K562 (cell line): ENCODE results near the gene TFDP1. TPM values are rescaled to one million over a fixed set of nuclear protein-coding genes. Genes with fewer than 3 reads are reported as not detected.

Experiments used
- ATAC-seq: fragments of 200-7000 bp; cut with Tn5 transposase; 3 replicates; pipeline ENCODE4 v1.9.1; 2020; ENCODE audit warnings: moderate library complexity
- BruUV-seq: library from RNA; stranded (reverse); fragments of 400-500 nt; replicated peaks from 2 replicates; lab custom pipeline; 2021; lab: Mats Ljungman, UMichigan
- CTCF ChIA-PET: fragments of 300-600 bp; formaldehyde crosslinking; extraction: SDS; loops from one replicate; lab custom pipeline; 2021; ENCODE audit warnings: low intra/inter-chr PET ratio; lab: Yijun Ruan, JAX
- POLR2A ChIA-PET: fragments of 300-600, 350-650 bp; sonication (Branson Sonifier 250); formaldehyde crosslinking; extraction: SDS; loops from one replicate; lab custom pipeline; 2021; ENCODE audit warnings: antibody characterized with exemption, inconsistent platforms; lab: Yijun Ruan, JAX
- DNase-seq, 4 experiments: peaks; one replicate each; pipeline versions ENCODE4 v3.0.0 to v3.0.0-alpha.2; 2011 to 2018; ENCODE audit warnings: low spot score in 3 of 4, mixed read lengths in 3 of 4; ENCODE audit errors: extremely low read depth in 1 of 4
- FAIRE-seq: peaks from 2 replicates; lab custom pipeline; 2011; peaks lifted over from hg19 to GRCh38; lab: Jason Lieb, UNC
- H2AFZ ChIP-seq: 2 replicates; pipeline ENCODE4 v1.6.0; 2011; ENCODE audit warnings: low read depth, low read length, control low read depth, inconsistent platforms
- H3K27ac ChIP-seq: fragments of 200-600 bp; 3 replicates; pipeline ENCODE4 v1.8.0; 2011; ENCODE audit warnings: low read depth, mild to moderate bottlenecking, control low read depth, inconsistent platforms, low read length, moderate library complexity, mixed read lengths; ENCODE audit errors: extremely low read depth
- H3K27me3 ChIP-seq, 2 experiments: fragments of 300-600 bp in 1 of 2; 2 replicates in 1 of 2; 3 replicates in 1 of 2; pipeline versions ENCODE4 v1.6.0 to v1.8.0; 2011; ENCODE audit warnings: inconsistent platforms in 2 of 2, low read length in 2 of 2, mild to moderate bottlenecking in 1 of 2, mixed read lengths in 1 of 2, moderate library complexity in 1 of 2; ENCODE audit not compliant: control insufficient read depth in 2 of 2, insufficient read depth in 2 of 2
- H3K36me3 ChIP-seq: fragments of 300-600 bp; 3 replicates; pipeline ENCODE4 v1.8.0; 2011; ENCODE audit warnings: mild to moderate bottlenecking, low read length, inconsistent platforms; ENCODE audit not compliant: control insufficient read depth, insufficient read depth
- H3K4me1 ChIP-seq, 2 experiments: fragments of 200-600 bp in 1 of 2; replicated peaks in 1 of 2; 2 replicates in 1 of 2; 3 replicates in 1 of 2; pipeline versions ENCODE4 v1.5.1 to v1.8.0; 2011; ENCODE audit warnings: inconsistent platforms in 2 of 2, low read length in 2 of 2, mild to moderate bottlenecking in 1 of 2, mixed read lengths in 1 of 2, moderate library complexity in 1 of 2; ENCODE audit not compliant: control insufficient read depth in 2 of 2, insufficient read depth in 2 of 2
- H3K4me2 ChIP-seq: 2 replicates; pipeline ENCODE4 v1.6.1; 2011; ENCODE audit warnings: low read length, control low read depth, inconsistent platforms, mixed read lengths; ENCODE audit not compliant: insufficient read depth
- H3K4me3 ChIP-seq: fragments of 200-600 bp; sonication (generic), shearing (Covaris generic); 2 replicates; pipeline ENCODE4 v1.5.1; 2016; ENCODE audit warnings: control low read depth, inconsistent platforms
- H3K79me2 ChIP-seq: fragments of 200-600 bp; 3 replicates; pipeline ENCODE4 v1.8.0; 2011; ENCODE audit warnings: low read length, inconsistent platforms; ENCODE audit not compliant: control insufficient read depth, insufficient read depth
- H3K9ac ChIP-seq, 2 experiments: 2 replicates each; pipeline versions ENCODE4 v1.6.0 to v1.6.1; 2011; ENCODE audit warnings: low read depth in 2 of 2, low read length in 2 of 2, control low read depth in 1 of 2, inconsistent platforms in 1 of 2, mild to moderate bottlenecking in 1 of 2, mixed read lengths in 1 of 2; ENCODE audit not compliant: insufficient read depth in 1 of 2
- H3K9me1 ChIP-seq: one replicate; pipeline ENCODE4 v1.6.0; 2011; ENCODE audit warnings: inconsistent platforms, mild to moderate bottlenecking, low read length, moderate library complexity; ENCODE audit not compliant: control insufficient read depth, insufficient read depth
- H3K9me3 ChIP-seq: replicated peaks from 2 replicates; pipeline ENCODE4 v1.5.1; 2011; ENCODE audit warnings: low read depth, low read length, inconsistent platforms; ENCODE audit not compliant: control insufficient read depth, insufficient read depth
- H4K20me1 ChIP-seq: replicated peaks from 2 replicates; pipeline ENCODE4 v1.6.1; 2011; ENCODE audit warnings: low read length, inconsistent platforms, mixed read lengths; ENCODE audit not compliant: control insufficient read depth, insufficient read depth
- CEBPG ChIP-seq, 3 experiments: fragments of 200-800 bp in 1 of 3; sonication (Bioruptor generic) in 1 of 3; sonication (generic) in 1 of 3; formaldehyde crosslinking in 1 of 3; IDR thresholded peaks in 2 of 3; conservative IDR thresholded peaks in 1 of 3; 2 replicates each; pipeline versions ENCODE4 v1.6.1 to v1.8.0; 2016 to 2022; ENCODE audit warnings: missing compliant biosample characterization in 2 of 3, missing genetic modification characterization in 2 of 3, mild to moderate bottlenecking in 1 of 3, missing genetic modification reagents in 1 of 3
- DPF2 ChIP-seq: fragments of 450-650 bp; IDR thresholded peaks from 2 replicates; pipeline ENCODE4 v1.6.1; 2016
- FOXA3 ChIP-seq, 2 experiments: fragments of 450-650 bp in 1 of 2; sonication (generic) in 1 of 2; formaldehyde crosslinking; IDR thresholded peaks in 1 of 2; conservative IDR thresholded peaks in 1 of 2; 2 replicates each; pipeline versions ENCODE4 v1.4.0 to v1.8.0; 2020 to 2022; ENCODE audit warnings: mild to moderate bottlenecking in 2 of 2, missing genetic modification reagents in 1 of 2
- GMEB1 ChIP-seq: fragments of 250-450 bp; sonication (Bioruptor Pico); IDR thresholded peaks from 2 replicates; pipeline ENCODE4 v1.4.0; 2020; ENCODE audit warnings: mild to moderate bottlenecking
- HMGXB4 ChIP-seq: sonication (generic); formaldehyde crosslinking; IDR thresholded peaks from 2 replicates; pipeline ENCODE4 v1.8.1; 2023; ENCODE audit warnings: mild to moderate bottlenecking, missing genetic modification reagents
- MAFK ChIP-seq: IDR thresholded peaks from 2 replicates; pipeline ENCODE4 v1.6.1; 2011; ENCODE audit warnings: low read length, improper control_type of control experiment
- NCOA4 ChIP-seq: fragments of 450-650 bp; IDR thresholded peaks from 2 replicates; pipeline ENCODE4 v1.6.1; 2018; ENCODE audit warnings: mild to moderate bottlenecking; ENCODE audit not compliant: partially characterized antibody
- SMAD3 ChIP-seq: fragments of 450-650 bp; formaldehyde crosslinking; conservative IDR thresholded peaks from 2 replicates; pipeline ENCODE4 v1.4.0; 2020; ENCODE audit warnings: mild to moderate bottlenecking
- SMARCA5 ChIP-seq: fragments of 450-650 bp; IDR thresholded peaks from 2 replicates; pipeline ENCODE4 v1.6.1; 2016
- TCF3 ChIP-seq: sonication (generic); formaldehyde crosslinking; IDR thresholded peaks from 2 replicates; pipeline ENCODE4 v1.4.0; 2020; ENCODE audit warnings: mild to moderate bottlenecking, missing genetic modification reagents
- XRCC3 ChIP-seq: fragments of 450-650 bp; IDR thresholded peaks from 2 replicates; pipeline ENCODE4 v1.6.1; 2017; ENCODE audit warnings: mild to moderate bottlenecking, moderate library complexity
- ZBTB7A ChIP-seq: IDR thresholded peaks from 2 replicates; pipeline ENCODE4 v1.6.1; 2011; ENCODE audit warnings: low read depth, mild to moderate bottlenecking, low read length, moderate library complexity, borderline replicate concordance; ENCODE audit not compliant: control insufficient read depth
- whole genome bisulfite sequencing: fragments of 100-300 bp; shearing (Covaris generic); methylation state at CpG from one replicate; pipeline ENCODE4 v1.1.6; 2016; ENCODE audit warnings: low coverage, mixed read lengths; ENCODE audit not compliant: insufficient coverage; ENCODE audit errors: missing lambda C conversion rate; 5-methylcytosine and 5-hydroxymethylcytosine counted together
- in situ Hi-C: fragments of 300-500 bp; cut with MboI; formaldehyde crosslinking; loops from 4 replicates; pipeline ENCODE4 v1.15.0; 2018; ENCODE audit warnings: inconsistent platforms, mixed read lengths
- intact Hi-C: fragments of 100-400 bp; cut with micrococcal nuclease; formaldehyde crosslinking; loops from 2 replicates; pipeline ENCODE4 v1.14.2; 2022
- polyA plus RNA-seq, 8 experiments: library from polyadenylated mRNA; depleted of rRNA in 4 of 8; stranded (reverse) in 5 of 8; unstranded in 3 of 8; fragments of >200 nt; fragmentation: Nextera tagmentation in 2 of 8; fragmentation: Illumina TruSeq in 1 of 8; extraction: Ambion mirVana in 2 of 8; extraction: Trizol in 1 of 8; gene quantifications; 2 replicates each; pipeline versions ENCODE4 v1.2.1 to v1.2.3, GENCODE V29; 2011 to 2014; ENCODE audit warnings: inconsistent platforms in 1 of 8, missing spikeins in 1 of 8
- total RNA-seq, 7 experiments: library from RNA; depleted of rRNA in 6 of 7; stranded (reverse); fragments of >200 nt in 6 of 7; fragmentation: Illumina TruSeq in 2 of 7; extraction: Trizol in 2 of 7; gene quantifications; 2 replicates each; pipeline versions ENCODE4 v1.2.1 to v1.2.3, GENCODE V29; 2011 to 2021; ENCODE audit warnings: low replicate concordance in 1 of 7

Gene TFDP1
- total and polyA plus RNA-seq, 9 of the 15 experiments (the other 6 are each of a cell fraction or from before 2014, with no cell fraction given) = 33.8 to 145 (median 69.1) TPM

GRCh38 chr13:113608967-113609533, 24.5 kb downstream of the TFDP1 start:
- Histone ChIP-seq H4K20me1 (no peaks in the 10 kb centered on the region; the same call in 1 of the 2 replicates), H3K27ac (no peak overlapping the region), H3K4me1 (peaks cover 0 to 6% of the 10 kb centered on the region in 2 experiments; a peak in 2 of 5 replicates), H3K9ac (no peak overlapping the region), H3K4me2 (no peak overlapping the region), H3K36me3 (peaks cover 74% of the 10 kb centered on the region; the same call in 2 of the 3 replicates), H3K4me3 (no peak overlapping the region), H3K79me2 (peaks cover 90% of the 10 kb centered on the region), H3K9me3 (no peaks in the 10 kb centered on the region), H2AFZ (no peak overlapping the region), H3K9me1 (no peaks in the 10 kb centered on the region), H3K27me3 (no peaks in the 10 kb centered on the region)
- ChIA-PET POLR2A (no interaction called here), CTCF (no interaction called here)
- no peak for FAIRE-seq
- intact Hi-C loops = no loop called here
- no peak for DNase-seq
- in situ Hi-C loops = no loop called here
- BruUV-seq = no TSS peak
- ATAC-seq = no peak
- TF ChIP-seq CEBPG (CRISPR knock-in tag; IDR thresholded peaks at IDR 0.05) (no peak), CEBPG (tag; conservative IDR thresholded peaks at IDR 0.05 in 1 of 2, IDR thresholded peaks at IDR 0.05 in 1 of 2) (no peak)
- 94% methylated on average over 18 of the region's 22 CpGs for WGBS

- no peak for DNase-seq
- no peaks in the 10 kb centered on the region for H3K9me3 ChIP-seq
- no peak overlapping the region for H3K27ac ChIP-seq
- intact Hi-C loops = no loop called here
- no peak overlapping the region for H3K9ac ChIP-seq
- in situ Hi-C loops = no loop called here
- POLR2A ChIA-PET = no interaction called here
- no TSS peak for BruUV-seq
- WGBS = 94% methylated on average over 11 of the region's 13 CpGs
- H3K36me3 ChIP-seq = peaks cover 74% of the 10 kb centered on the region; the same call in 2 of the 3 replicates
- CTCF ChIA-PET = no interaction called here
- peaks cover 90% of the 10 kb centered on the region for H3K79me2 ChIP-seq
- ATAC-seq = no peak
- peaks cover 0 to 7% of the 10 kb centered on the region in 2 experiments; a peak in 2 of 5 replicates for H3K4me1 ChIP-seq
- no peak overlapping the region for H2AFZ ChIP-seq
- H4K20me1 ChIP-seq = no peaks in the 10 kb centered on the region; the same call in 1 of the 2 replicates
- H3K4me2 ChIP-seq = no peak overlapping the region
- no peak overlapping the region for H3K4me3 ChIP-seq
- no peaks in the 10 kb centered on the region for H3K27me3 ChIP-seq
- FAIRE-seq = no peak
- H3K9me1 ChIP-seq = no peaks in the 10 kb centered on the region
- no peak for TF ChIP-seq HMGXB4
- no peak for TF ChIP-seq DPF2
- TF ChIP-seq XRCC3 = no peak
- no peak for TF ChIP-seq TCF3 (CRISPR knock-in tag)
- no peak for TF ChIP-seq NCOA4
- TF ChIP-seq FOXA3 (CRISPR knock-in tag; conservative IDR thresholded peaks at IDR 0.05 in 1 of 2, IDR thresholded peaks at IDR 0.05 in 1 of 2) = no peak
- TF ChIP-seq SMARCA5 = no peak
- no peak for TF ChIP-seq MAFK
- TF ChIP-seq ZBTB7A = no peak
- TF ChIP-seq GMEB1 (CRISPR knock-in tag) = no peak
- no peak for TF ChIP-seq SMAD3 (CRISPR knock-in tag)
Observed at GRCh38 chr13:113609616-113610015, 25.1 kb downstream of the TFDP1 start.
